Measurements from ENCODE around the gene TBCCD1.

The TBCCD1 gene

DNA sequence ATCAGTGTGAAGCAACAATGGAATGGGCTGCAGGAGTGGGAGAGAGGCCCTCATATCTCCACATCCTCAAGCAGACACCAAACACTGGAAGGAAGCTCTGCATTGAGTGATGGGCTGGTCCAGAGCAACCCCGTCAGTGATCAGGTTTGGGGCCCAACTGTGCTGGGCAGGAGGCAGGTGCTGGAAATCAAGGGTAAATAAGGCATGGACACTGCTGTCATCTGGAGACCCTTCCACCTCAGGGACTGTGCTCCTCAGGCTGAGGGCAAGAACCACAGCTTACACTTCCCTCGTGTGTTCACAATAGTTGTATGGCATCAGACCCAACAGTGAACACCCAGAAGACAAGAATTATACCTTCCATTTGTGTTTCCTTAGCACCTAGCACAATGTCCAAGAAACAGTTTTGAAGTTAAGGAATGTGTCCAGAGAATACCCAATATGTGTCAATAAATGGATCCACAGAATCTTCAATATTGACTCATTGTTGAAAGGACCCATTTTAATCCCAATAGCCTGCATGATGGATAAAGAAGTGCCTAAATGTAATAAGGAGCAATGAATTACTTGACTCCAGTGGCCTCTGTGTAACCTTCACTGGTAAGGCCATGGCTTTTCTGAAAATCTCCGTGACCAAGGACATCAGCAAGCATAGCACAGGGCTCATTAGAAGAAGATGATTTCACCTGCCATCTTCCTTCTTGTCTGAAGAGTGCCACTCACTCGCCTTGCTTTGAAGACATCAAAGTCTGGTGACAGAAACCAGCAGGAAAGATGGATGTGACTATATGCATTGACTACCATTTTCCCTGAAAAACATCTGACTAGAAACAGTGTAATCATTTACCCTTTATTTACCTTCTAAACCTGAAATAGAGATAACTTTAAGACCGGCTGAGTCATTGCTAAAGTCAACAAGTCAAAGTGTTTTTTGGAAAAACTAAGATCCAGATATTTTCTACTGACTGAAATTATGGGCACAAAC, 38.7 kb upstream of the TBCCD1 start:
- H3K9me3 ChIP-seq (ENCODE audit: control insufficient read depth, low read length), result no peaks in the 10 kb centered on the region
- H3K36me3 ChIP-seq (ENCODE audit: control insufficient read depth, insufficient read depth, low read length), result no peaks in the 10 kb centered on the region
- no peaks in the 10 kb centered on the region for H3K4me1 ChIP-seq (ENCODE audit: control insufficient read depth, insufficient read depth, low read length, poor library complexity, severe bottlenecking)
- H3K27ac ChIP-seq (ENCODE audit: low read depth, low read length, severe bottlenecking), result no peak overlapping the region
- no peak overlapping the region for H3K4me3 ChIP-seq (ENCODE audit: extremely low read depth, insufficient read depth, low read length, poor library complexity, severe bottlenecking)
- WGBS, 2 experiments (ENCODE audit: insufficient coverage in 2 of 2), result 91 to 96% methylated on average over 4 of the region's 5 CpGs

GRCh38 chr3:186605078-186605477, 37.9 kb upstream of the TBCCD1 start:
- no peak overlapping the region for H3K4me3 ChIP-seq (ENCODE audit: extremely low read depth, insufficient read depth, low read length, poor library complexity, severe bottlenecking)
- H3K36me3 ChIP-seq (ENCODE audit: control insufficient read depth, insufficient read depth, low read length), result no peaks in the 10 kb centered on the region
- no peak overlapping the region for H3K27ac ChIP-seq (ENCODE audit: low read depth, low read length, severe bottlenecking)
- H3K9me3 ChIP-seq (ENCODE audit: control insufficient read depth, low read length), result no peaks in the 10 kb centered on the region
- no peaks in the 10 kb centered on the region for H3K4me1 ChIP-seq (ENCODE audit: control insufficient read depth, insufficient read depth, low read length, poor library complexity, severe bottlenecking)

- no peaks in the 10 kb centered on the region for H3K4me1 ChIP-seq (ENCODE audit: control insufficient read depth, insufficient read depth, low read length, poor library complexity, severe bottlenecking)
- H3K4me3 ChIP-seq (ENCODE audit: extremely low read depth, insufficient read depth, low read length, poor library complexity, severe bottlenecking), result no peak overlapping the region
- no peak overlapping the region for H3K27ac ChIP-seq (ENCODE audit: low read depth, low read length, severe bottlenecking)
- 83 to 88% methylated on average over 1 to 3 of the region's 7 CpGs for WGBS, 2 experiments (ENCODE audit: insufficient coverage in 2 of 2)
- H3K36me3 ChIP-seq (ENCODE audit: control insufficient read depth, insufficient read depth, low read length), result no peaks in the 10 kb centered on the region
- H3K9me3 ChIP-seq (ENCODE audit: control insufficient read depth, low read length), result no peaks in the 10 kb centered on the region
Observed at GRCh38 chr3:186603159-186603558, 36.0 kb upstream of the TBCCD1 start.

DNA sequence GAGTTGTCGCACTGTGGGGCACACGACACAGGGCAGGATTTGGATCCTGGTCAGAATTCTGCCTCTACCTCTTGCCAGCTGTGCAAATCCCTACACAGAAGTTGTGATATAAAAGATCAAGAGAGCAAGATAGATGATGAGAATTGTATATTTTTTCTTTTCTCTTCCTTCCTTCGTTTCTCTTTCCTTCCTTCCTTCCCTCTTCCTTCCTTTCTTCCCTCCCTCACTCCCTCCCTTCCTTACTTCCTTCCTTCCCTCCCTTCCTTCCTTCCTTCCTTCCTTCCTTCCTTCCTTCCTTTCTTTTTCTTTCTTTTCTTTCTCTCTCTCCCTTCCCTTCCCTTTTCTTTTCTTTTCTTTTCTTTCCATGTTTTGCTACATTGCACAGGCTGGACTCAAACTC, 33.8 kb upstream of the TBCCD1 start:
- H3K9me3 ChIP-seq (ENCODE audit: control insufficient read depth, low read length), result no peaks in the 10 kb centered on the region
- no peak overlapping the region for H3K4me3 ChIP-seq (ENCODE audit: extremely low read depth, insufficient read depth, low read length, poor library complexity, severe bottlenecking)
- no peak overlapping the region for H3K27ac ChIP-seq (ENCODE audit: low read depth, low read length, severe bottlenecking)
- H3K4me1 ChIP-seq (ENCODE audit: control insufficient read depth, insufficient read depth, low read length, poor library complexity, severe bottlenecking), result no peaks in the 10 kb centered on the region
- 75 to 90% methylated on average over 2 to 3 of the region's 3 CpGs for WGBS, 2 experiments (ENCODE audit: insufficient coverage in 2 of 2)
- H3K36me3 ChIP-seq (ENCODE audit: control insufficient read depth, insufficient read depth, low read length), result no peaks in the 10 kb centered on the region

DNA sequence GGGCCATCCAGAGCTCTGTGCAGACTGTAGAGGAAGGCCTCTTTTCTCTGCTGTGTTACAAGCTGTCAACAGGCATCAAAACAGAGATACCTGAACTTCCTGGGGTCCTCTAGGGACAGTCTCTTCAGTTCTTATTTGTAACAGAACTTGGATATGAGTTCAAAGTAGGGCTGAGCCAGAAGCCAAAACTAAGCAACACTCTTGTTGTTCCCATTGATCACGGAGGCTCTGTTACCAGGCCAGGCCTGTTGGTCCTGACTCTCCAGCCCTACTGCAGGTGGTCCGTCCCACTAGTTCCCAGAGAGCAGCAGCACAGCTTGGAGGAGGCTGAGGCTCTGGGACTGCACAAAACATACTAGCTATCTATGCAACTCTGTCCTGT, 32.6 kb upstream of the TBCCD1 start:
- Histone ChIP-seq H3K9me3 (ENCODE audit: control insufficient read depth, low read length) (no peaks in the 10 kb centered on the region), H3K27ac (ENCODE audit: low read depth, low read length, severe bottlenecking) (no peak overlapping the region), H3K4me3 (ENCODE audit: extremely low read depth, insufficient read depth, low read length, poor library complexity, severe bottlenecking) (no peak overlapping the region), H3K4me1 (ENCODE audit: control insufficient read depth, insufficient read depth, low read length, poor library complexity, severe bottlenecking) (no peaks in the 10 kb centered on the region), H3K36me3 (ENCODE audit: control insufficient read depth, insufficient read depth, low read length) (no peaks in the 10 kb centered on the region)
- 92 to 100% methylated on average over 2 of the region's 2 CpGs for WGBS, 2 experiments (ENCODE audit: insufficient coverage in 2 of 2)

DNA sequence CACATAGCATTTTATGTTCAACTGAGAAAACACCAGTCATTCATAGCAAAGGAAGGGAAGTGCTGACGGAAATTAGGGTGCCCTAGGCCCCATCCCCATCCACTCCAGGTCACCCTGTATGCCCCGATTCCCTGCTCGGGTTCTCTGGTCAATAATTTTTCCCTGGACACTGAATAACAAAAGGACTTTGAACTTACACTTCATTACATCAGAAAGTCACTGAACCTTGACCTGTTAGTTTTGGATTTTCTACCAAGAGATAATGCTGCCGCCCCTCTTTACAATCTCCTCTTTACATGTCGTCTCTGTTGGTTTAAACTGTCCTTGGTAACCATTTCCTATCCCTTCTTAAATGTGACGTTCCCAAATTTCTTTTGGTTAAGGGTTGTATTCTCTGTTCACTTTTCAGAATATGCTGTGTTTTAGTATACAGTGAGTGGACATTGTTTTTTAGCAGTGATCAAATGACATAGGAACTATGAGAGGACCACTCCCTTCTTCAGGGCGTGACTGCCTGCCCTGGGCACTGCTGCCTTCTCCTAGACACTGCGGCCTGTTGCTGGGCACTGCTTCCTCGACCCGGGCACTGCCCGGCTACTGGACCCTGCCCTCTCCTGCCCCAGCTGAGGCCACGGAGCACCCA, 32.1 kb upstream of the TBCCD1 start:
- WGBS, 2 experiments (ENCODE audit: insufficient coverage in 2 of 2), result 81 to 82% methylated on average over 7 to 9 of the region's 12 CpGs
- H3K36me3 ChIP-seq (ENCODE audit: control insufficient read depth, insufficient read depth, low read length), result no peaks in the 10 kb centered on the region
- no peaks in the 10 kb centered on the region for H3K4me1 ChIP-seq (ENCODE audit: control insufficient read depth, insufficient read depth, low read length, poor library complexity, severe bottlenecking)
- no peak overlapping the region for H3K27ac ChIP-seq (ENCODE audit: low read depth, low read length, severe bottlenecking)
- H3K4me3 ChIP-seq (ENCODE audit: extremely low read depth, insufficient read depth, low read length, poor library complexity, severe bottlenecking), result no peak overlapping the region
- H3K9me3 ChIP-seq (ENCODE audit: control insufficient read depth, low read length), result no peaks in the 10 kb centered on the region

- WGBS, 2 experiments (ENCODE audit: insufficient coverage in 2 of 2), result 89 to 100% methylated on average over 1 to 3 of the region's 4 CpGs
- Histone ChIP-seq H3K36me3 (ENCODE audit: control insufficient read depth, insufficient read depth, low read length) (no peaks in the 10 kb centered on the region), H3K4me1 (ENCODE audit: control insufficient read depth, insufficient read depth, low read length, poor library complexity, severe bottlenecking) (no peaks in the 10 kb centered on the region), H3K9me3 (ENCODE audit: control insufficient read depth, low read length) (no peaks in the 10 kb centered on the region), H3K27ac (ENCODE audit: low read depth, low read length, severe bottlenecking) (no peak overlapping the region), H3K4me3 (ENCODE audit: extremely low read depth, insufficient read depth, low read length, poor library complexity, severe bottlenecking) (no peak overlapping the region)
Observed at GRCh38 chr3:186598794-186599141, 31.6 kb upstream of the TBCCD1 start.

GRCh38 chr3:186598108-186598784, 31.1 kb upstream of the TBCCD1 start:
- no peak overlapping the region for H3K4me3 ChIP-seq (ENCODE audit: extremely low read depth, insufficient read depth, low read length, poor library complexity, severe bottlenecking)
- no peak overlapping the region for H3K27ac ChIP-seq (ENCODE audit: low read depth, low read length, severe bottlenecking)
- H3K36me3 ChIP-seq (ENCODE audit: control insufficient read depth, insufficient read depth, low read length), result no peaks in the 10 kb centered on the region
- 88 to 89% methylated on average over 6 to 9 of the region's 11 CpGs for WGBS, 2 experiments (ENCODE audit: insufficient coverage in 2 of 2)
- no peaks in the 10 kb centered on the region for H3K9me3 ChIP-seq (ENCODE audit: control insufficient read depth, low read length)
- no peaks in the 10 kb centered on the region for H3K4me1 ChIP-seq (ENCODE audit: control insufficient read depth, insufficient read depth, low read length, poor library complexity, severe bottlenecking)

DNA sequence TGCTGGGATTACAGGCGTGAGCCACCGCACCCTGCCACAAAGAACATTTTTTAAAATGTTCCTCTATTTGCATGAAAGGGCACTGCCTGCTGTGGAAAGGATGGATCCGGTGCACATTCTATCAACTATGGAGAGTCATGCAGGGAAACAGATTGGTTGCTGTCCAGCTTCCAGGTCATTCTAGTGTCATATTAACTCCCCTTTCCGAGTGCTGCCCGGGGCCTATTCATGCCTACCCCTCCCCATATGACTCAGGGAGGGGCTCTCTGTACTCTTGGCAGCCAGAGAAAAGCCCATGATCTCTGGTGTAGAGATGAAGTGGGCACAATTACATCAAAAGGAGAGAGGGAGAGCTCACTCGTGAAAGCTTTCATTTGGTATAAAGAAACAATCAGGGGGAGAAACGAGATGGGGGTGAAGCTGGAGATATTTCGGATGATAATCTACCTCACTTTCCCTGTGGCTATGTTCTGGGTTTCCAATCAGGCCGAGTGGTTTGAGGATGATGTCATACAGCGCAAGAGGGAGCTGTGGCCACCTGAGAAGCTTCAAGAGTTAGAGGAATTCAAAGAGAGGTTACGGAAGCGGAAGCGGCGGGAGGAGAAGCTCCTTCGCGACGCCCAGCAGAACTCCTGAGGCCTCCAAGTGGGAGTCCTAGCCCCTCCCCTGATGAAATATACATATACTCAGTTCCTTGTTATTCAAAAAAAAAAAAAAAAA, 29.6 kb upstream of the TBCCD1 start:
- H3K4me1 ChIP-seq (ENCODE audit: control insufficient read depth, insufficient read depth, low read length, poor library complexity, severe bottlenecking), result no peaks in the 10 kb centered on the region
- WGBS, 2 experiments (ENCODE audit: insufficient coverage in 2 of 2), result 68 to 75% methylated on average over 6 to 9 of the region's 17 CpGs
- H3K9me3 ChIP-seq (ENCODE audit: control insufficient read depth, low read length), result no peaks in the 10 kb centered on the region
- H3K4me3 ChIP-seq (ENCODE audit: extremely low read depth, insufficient read depth, low read length, poor library complexity, severe bottlenecking), result no peak overlapping the region
- no peaks in the 10 kb centered on the region for H3K36me3 ChIP-seq (ENCODE audit: control insufficient read depth, insufficient read depth, low read length)
- H3K27ac ChIP-seq (ENCODE audit: low read depth, low read length, severe bottlenecking), result no peak overlapping the region

DNA sequence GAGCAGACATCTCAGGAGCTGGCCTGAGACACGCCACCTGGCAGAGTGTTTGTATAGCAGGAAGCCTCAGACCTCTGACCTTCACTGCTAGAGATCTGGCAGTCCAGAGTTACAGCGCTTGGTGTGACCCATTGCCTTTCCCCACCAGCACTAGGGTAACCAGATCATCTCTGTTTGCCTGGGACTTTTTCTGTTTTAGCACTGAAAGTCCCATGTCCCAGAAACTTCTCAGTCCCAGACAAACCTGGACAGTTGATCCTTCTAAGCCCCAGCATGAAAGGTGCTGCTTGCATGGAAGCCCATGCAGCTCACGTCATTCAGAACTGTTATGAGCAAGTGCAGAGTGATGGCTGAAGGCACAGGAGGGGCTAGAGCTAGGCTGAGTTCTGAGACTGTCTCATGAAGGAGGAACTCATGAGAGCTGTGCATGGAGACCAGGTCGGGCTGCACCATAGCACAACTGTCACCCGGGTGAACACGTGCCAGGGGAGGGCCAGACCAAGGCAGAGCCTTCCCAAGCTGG, 27.5 kb upstream of the TBCCD1 start:
- H3K4me3 ChIP-seq (ENCODE audit: extremely low read depth, insufficient read depth, low read length, poor library complexity, severe bottlenecking), result no peak overlapping the region
- H3K9me3 ChIP-seq (ENCODE audit: control insufficient read depth, low read length), result no peaks in the 10 kb centered on the region
- H3K27ac ChIP-seq (ENCODE audit: low read depth, low read length, severe bottlenecking), result no peak overlapping the region
- no peaks in the 10 kb centered on the region for H3K4me1 ChIP-seq (ENCODE audit: control insufficient read depth, insufficient read depth, low read length, poor library complexity, severe bottlenecking)
- WGBS, 2 experiments (ENCODE audit: insufficient coverage in 2 of 2), result 87 to 90% methylated on average over 4 to 6 of the region's 6 CpGs
- no peaks in the 10 kb centered on the region for H3K36me3 ChIP-seq (ENCODE audit: control insufficient read depth, insufficient read depth, low read length)
